HG03025 (cell line): ENCODE data around the gene AANAT.
"Not testable (repeated sequence)": the region's sequence is repeated elsewhere in the genome, so short reads cannot be mapped to it uniquely, and the experiment has no call there.

Experiments
- ATAC-seq: cut with Tn5 transposase; IDR thresholded peaks from one replicate; pipeline ENCODE4 v1.9.1; 2021; ENCODE audit warnings: mild to moderate bottlenecking, moderate library complexity; ENCODE audit not compliant: unreplicated experiment, low FRiP score

Gene AANAT

DNA sequence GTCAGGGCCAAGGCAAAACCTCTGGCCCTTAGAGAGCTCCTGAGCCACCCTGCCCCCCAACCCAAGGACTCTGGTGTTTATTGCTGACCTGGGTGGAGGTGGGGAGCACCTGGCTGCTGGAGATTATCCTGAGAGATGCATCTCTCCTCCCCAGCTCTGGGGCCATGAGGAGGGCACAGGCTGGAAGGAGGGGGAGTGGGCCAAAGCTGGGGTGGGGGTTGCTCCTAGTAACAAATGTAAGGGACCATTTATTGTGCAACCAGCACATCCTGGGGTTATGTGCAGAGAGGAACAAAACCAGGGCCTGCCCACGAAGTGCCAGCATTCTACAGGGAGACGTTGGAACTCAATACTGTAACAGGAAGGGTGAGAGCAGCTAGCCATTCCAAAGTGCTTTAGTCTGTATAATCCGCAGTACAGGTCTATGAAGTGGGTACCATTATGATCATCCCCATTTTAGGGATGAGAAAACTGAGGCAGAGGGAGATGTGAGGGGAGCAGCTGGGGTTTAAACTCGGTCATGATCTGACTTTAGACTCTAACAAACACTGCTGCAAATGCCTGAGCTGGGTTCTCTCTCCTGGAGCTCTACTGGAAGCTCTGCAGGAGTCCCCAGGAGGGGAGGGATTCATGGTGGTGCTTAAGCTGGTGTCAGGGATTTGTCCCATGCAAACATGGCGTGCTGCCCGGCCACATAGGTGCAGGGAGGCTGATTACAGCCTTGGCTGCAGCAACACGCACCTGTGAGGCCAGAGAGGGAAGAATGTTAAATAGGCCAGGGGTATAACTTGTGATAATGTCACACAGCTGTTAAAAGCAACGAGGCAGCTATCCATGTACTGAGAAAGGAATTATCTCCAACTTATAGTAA is 35.2 kb downstream of the AANAT start:
- no peak for ATAC-seq

DNA sequence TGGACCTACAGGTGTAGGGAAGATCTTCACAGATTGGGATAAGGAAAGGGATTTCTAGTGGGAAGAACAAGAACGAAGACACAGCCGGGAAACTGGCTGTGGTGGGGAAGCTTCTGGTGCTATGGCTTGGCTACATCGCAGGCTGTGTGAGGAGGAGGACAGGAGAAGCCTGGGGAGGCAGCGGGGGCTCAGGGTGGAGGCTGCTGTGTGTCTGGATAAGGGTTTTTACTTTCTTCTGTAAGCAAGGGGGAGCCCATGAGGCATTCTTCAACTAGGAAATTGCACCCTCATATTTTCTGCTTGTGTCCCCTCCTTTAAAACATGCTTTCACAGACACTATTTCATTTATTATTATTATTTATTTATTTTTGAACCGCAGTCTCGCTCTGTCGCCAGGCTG is 36.7 kb downstream of the AANAT start:
- ATAC-seq: no peak

DNA sequence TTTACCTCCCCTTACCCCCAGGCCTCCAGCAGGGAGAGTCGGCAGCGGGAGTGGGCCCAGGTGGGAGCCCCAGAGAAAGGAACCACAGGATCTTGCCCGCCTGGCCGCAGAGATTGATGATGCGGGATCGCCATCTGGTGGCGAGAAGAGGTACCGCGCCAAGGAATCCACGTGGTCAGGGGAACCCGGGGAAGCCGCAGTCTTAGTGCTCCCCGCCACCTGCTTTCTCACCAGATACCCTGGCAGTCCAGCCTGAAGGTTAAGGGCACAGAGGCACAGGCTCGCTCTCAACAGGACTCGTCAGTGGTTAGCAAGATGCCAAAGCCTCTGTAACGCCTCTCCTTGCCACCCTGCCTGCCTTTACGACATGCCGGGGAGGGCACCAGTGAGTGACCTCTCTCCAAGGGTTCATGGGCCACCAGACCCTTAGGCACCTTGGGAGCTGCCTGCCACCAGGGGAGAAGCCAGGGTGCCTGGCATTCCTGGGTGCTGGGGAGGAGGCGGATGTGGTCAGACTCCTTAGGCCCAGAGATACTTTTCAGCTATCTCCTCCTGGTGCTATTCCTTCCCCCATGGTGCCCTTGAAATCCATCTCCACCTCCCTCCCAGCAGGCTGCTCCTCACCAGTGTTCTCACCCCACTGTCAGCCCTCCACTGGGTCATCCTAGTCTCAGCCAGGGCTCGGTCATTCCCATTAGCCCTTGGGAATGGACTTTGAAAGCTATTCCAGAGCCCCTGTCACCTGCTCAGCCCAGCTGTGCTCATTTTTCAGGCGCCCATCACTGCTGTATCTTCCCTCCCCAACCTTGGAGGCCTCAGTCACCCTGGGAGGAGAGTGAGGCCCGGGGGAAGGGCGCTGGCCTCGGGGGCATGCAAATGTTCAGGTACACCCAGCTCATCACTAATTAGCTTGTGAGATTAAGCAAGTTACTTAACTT is 39.3 kb downstream of the AANAT start:
- no peak for ATAC-seq

DNA sequence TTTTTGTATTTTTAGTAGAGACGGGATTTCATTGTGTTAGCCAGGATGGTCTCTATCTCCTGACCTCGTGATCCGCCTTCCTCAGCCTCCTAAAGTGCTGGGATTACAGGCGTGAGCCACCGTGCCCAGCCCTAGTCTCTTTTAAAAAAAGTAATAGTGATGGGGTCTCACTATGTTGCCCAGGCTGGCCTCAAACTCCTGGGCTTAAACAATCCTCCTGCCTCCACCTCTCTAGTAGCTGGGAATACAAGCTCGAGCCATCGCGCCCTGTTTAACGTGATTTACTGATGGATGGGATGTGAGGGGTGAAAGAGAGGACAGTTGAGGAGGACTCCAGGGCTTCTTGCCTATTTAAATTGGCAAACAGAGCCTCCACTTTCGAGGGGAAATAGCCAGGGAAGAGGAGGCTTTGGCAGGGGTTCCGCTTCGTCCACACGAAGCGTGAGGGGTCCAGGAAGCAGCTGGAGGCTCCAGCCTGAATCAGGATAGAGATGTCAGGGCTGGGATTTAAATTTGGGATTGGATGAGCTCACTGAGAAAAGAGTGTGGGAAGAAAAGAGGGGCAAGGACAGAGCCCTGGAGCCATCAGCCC is 41.2 kb downstream of the AANAT start:
- ATAC-seq: not testable (repeated sequence)

DNA sequence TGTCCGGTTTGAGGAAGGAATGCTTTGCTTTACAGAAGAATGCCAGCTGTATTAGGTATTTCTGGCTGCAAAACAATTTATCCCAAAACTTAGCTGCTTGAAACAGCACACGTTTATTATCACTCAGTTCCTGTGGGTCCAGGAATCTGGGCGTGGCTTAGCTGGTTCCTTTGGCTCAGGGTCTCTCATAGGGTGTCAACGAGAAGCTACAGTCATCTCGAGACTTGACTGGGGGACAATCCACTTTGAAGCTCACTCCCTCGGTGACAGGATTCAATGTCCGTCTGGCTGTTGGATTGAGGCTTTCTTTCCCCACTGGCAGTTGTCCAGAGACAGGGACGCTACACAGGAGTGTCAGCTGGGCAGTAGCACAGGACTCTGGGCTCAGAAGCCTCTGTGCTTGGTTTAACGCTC is 43.4 kb downstream of the AANAT start:
- ATAC-seq: no peak

DNA sequence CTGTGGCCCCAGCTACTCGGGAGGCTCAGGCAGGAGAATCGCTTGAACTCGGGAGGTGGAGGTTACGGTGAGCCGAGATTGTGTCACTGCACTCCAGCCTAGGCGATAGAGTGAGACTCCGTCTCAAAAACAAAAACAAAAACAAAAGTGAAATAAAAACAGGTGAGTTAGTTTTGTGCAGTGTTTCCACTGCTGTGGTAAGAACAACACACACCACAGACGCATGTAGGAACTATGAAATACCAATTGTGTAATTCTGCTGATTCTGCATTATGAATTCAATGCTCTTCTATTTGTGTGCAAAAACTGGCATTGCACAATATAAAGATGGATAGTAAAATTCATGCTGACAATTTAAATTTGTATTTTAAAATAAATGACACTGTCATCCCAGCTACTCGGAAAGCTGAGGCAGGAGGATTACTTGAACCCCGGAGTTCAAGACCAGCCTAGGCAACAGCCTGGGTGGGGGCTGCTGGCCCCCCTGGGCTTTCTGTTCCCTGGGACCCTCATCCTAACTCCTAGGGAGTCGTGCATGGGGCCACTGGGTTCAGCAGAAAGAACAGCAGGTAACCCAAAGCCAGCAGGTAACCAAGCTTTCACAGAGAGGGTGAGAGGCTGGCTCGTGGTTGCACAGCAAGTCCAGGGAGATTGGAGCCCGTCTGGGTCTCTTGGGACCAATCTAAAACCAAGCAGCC is 44.4 kb downstream of the AANAT start:
- no peak for ATAC-seq

DNA sequence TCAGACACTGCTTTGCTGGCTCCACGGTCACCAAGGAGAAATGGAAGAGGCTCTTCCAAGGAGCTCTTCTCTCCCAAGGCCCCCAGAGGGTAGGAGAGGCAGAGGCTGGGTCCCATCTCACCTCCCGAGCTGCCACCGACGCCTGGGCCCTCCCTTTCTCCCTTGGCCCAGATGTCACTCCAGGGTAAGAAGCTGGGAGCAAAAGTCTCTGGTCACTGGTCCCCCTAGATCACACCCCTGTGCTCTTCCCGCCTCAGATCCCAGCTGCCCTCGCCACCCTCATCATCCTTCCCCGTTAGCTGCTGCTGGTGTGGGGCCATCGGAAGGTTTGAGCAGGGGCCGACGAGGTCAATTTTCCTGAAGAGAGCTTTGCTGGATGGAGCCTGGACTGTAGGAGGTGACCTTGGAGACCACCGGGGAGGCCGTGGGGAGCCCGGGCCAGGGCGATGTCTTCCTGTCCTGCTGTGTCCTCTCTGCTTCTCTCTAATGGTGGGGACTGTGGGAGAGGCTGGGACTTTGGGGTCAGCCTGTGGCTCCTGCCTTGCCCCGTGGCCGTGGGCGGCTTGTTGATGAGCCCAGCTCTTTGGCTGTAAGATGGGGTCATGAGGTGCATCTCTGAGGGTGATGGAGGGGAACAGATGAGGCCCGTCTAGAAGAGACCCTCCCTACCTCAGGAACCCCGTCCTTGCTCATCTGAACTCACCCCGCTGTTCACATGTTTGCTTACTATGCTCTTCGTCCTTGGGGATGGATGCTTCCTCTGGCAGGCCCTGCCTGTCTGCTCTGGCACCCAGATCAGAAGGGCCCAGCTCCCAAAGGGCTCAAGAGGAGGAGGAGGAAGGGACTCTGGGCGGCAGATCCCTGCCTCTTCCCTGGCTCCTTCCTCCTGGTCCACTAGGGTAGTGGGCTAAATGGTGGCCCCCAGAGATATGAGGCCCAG is 45.2 kb downstream of the AANAT start:
- ATAC-seq: no peak

DNA sequence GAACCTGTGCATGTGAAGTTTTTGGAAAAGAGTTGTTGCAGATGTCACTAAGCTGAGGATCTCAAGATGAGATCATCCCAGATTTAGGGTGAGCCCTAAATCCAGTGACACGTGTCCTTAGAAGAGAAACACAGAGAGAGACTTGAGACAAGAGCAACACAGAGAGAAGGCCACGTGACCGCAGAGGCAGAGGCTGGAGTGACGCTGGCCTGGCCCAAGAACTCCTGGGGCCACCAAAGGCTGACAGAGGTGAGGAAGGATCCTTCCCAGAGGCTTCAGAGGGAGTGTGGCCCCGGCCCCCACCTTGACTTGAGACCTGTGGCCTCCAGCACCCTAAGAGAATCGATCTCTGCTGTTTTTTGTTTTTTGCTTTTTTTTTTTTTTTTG is 45.9 kb downstream of the AANAT start:
- no peak for ATAC-seq

DNA sequence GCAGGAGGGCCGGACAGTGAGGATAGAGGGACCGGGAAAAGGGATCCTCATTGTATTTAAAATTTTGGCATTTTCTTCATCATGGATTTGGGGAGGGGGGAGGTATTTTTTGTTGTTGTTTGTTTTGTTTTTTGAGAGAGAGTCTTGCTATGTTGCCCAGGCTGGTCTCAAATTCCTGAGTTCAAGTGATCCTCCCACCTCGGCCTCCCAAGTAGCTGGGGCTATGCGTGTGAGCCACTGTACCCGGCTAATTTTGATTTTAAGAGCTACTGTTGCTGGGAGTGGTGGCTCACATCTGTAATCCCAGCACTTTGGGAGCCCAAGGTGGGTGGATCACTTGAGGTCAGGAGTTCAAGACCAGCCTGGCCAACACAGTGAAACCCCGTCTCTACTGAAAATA is 47.0 kb downstream of the AANAT start:
- ATAC-seq: not testable (repeated sequence)

DNA sequence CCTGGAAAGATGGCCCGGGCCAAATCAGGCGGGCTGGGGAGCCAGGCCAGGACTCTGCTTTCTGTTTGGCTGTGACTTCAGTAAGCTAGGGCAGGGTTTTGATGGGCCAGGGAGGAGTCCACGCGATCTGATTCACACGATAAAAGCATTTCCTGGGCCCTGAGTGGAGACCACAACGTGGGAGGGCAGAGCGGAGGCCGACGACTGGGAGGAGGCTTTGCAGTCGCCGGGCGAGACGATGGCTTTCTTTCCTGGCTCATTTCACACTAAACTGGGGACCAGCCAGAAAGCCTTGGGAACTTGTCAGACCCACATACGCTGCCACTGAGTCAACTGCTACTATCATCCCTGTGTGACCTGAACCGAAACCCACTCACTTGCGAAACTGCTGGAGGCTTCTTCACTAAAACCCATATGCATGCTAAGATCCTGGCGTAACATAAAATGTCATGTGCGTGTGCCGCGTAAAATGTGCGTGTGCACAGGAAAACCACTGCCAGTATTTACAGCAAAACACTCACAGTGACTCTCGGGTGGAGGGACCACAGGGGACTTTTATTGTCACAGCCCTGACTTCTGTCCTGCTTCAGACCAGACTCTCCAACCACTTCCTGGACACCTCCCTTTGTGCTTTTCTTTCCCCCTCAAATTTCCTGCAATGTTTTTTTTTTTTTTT is 48.0 kb downstream of the AANAT start:
- ATAC-seq: no peak

DNA sequence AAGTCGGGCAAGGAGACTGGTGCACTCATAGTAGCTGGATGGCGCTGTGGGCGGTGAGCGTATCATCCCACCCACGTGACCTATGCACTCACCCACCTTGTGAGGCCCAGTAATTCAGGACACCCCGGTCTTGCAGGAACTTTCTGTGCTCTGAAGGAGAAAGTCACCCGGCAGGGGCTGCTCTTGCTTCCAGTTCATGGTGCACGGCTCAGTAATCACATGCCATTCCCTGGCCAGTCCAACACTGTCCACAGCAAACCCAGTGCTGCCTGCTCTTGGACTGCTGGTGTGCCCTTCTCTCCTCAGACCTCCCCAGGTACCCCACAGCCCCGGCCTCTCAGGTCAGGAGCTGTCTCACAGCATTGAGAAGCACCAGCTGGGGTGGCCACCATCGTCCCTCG is 50.2 kb downstream of the AANAT start:
- no peak for ATAC-seq

DNA sequence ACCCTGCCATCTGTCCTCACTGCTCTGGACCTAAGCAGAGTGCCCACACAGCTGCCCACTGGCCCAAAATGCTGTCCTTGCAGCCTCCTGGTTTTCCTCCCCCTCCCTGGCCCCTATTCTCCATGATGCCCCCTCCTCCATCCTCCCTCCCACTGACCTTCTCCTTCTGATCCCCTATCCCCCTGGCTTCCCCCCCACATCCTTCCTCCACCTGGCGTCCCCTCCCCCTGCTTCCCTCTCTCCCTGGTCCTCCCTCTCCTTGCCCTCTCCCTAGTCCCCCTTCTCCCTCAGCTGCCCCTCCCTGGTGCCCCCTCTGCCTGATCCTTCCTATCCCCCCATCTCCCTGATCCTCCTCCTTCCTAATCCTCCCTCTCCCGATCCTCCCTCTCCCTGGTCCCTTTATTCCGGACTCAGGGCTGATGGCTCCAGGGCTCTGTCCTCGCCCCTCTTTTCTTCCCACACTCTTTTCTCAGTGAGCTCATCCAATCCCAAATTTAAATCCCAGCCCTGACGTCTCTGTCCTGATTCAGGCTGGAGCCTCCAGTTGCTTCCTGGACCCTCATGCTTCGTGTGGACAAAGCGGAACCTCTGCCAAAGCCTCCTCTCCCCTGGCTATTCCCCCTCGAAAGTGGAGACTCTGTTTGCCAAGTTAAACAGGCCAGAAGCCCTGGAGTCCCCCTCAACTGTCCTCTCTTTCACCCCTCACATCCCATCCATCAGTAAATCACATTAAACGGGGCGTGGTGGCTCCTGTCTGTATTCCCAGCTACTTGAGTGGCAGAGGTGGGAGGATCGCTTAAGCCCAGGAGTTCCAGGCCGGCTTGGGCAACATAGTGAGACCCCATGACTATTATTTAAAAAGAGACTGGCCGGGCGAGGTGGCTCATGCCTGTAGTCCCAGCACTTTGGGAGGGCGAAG is 51.9 kb downstream of the AANAT start:
- no peak for ATAC-seq
